Stomach (tissue), 9 donors: ENCODE measurements around the gene GLDC. TPM values are rescaled to one million over a fixed set of nuclear protein-coding genes. Genes with fewer than 3 reads are reported as not detected.
"Not testable (repeated sequence)": the region's sequence is repeated elsewhere in the genome, so short reads cannot be mapped to it uniquely, and the experiment has no call there.

Experiments used
- DNase-seq, 2 donors: peaks; one replicate each; pipeline versions ENCODE4 v3.0.0 to v3.0.0-alpha.2; 2013 to 2019
- H3K27ac ChIP-seq, 5 donors: fragments of 200-600 bp in 4 of 5; sonication (generic) in 4 of 5; one replicate each; pipeline ENCODE4 v1.5.1; 2013 to 2019; ENCODE audit warnings: mild to moderate bottlenecking in 1 of 5, moderate library complexity in 1 of 5
- H3K27me3 ChIP-seq, 3 donors: fragments of 200-600 bp; sonication (generic); one replicate each; pipeline ENCODE4 v1.5.1; 2017 to 2019; ENCODE audit warnings: mixed run types in 1 of 3
- H3K36me3 ChIP-seq, 4 donors: fragments of 200-600 bp; sonication (generic); 1 replicate in 3 of 4; 2 replicates in 1 of 4; pipeline ENCODE4 v1.5.1; 2016 to 2019
- H3K4me1 ChIP-seq, 4 donors: fragments of 200-600 bp; sonication (generic); one replicate each; pipeline ENCODE4 v1.5.1; 2016 to 2019
- H3K4me3 ChIP-seq, 4 donors: fragments of 200-600 bp; sonication (generic) in 3 of 4; one replicate each; pipeline ENCODE4 v1.5.1; 2016 to 2019; ENCODE audit warnings: mild to moderate bottlenecking in 1 of 4
- H3K9me3 ChIP-seq, 4 donors: fragments of 200-600 bp; sonication (generic); one replicate each; pipeline ENCODE4 v1.5.1; 2016 to 2019
- CTCF ChIP-seq, 7 experiments: fragments of 450-650 bp in 4 of 7; fragments of 200-600 bp in 3 of 7; sonication (generic) in 3 of 7; IDR thresholded peaks; one replicate each; pipeline ENCODE4 v1.5.1; 2016 to 2019; ENCODE audit warnings: antibody characterized with exemption in 7 of 7, control low read depth in 2 of 7, mild to moderate bottlenecking in 1 of 7
- EP300 ChIP-seq: sonication (generic); formaldehyde crosslinking; IDR thresholded peaks from one replicate; pipeline ENCODE4 v1.6.1; 2017; ENCODE audit warnings: antibody characterized with exemption
- POLR2A ChIP-seq, 4 donors: fragments of 450-650 bp; IDR thresholded peaks; one replicate each; pipeline ENCODE4 v1.6.1; 2016; ENCODE audit warnings: antibody characterized with exemption in 4 of 4, control low read depth in 2 of 4, mild to moderate bottlenecking in 1 of 4, moderate library complexity in 1 of 4
- POLR2AphosphoS5 ChIP-seq, 3 donors: sonication (generic); formaldehyde crosslinking; IDR thresholded peaks; one replicate each; pipeline ENCODE4 v1.6.1; 2016; ENCODE audit warnings: antibody characterized with exemption in 3 of 3
- WGBS, 5 donors: extraction: QIAGEN DNeasy Blood & Tissue Kit in 3 of 5; methylation state at CpG; one replicate each; pipeline versions ENCODE4 v1.1.5 to v1.1.7; 2013 to 2018; 5-methylcytosine and 5-hydroxymethylcytosine counted together
- intact Hi-C: fragments of 100-400 bp; cut with DNase I; formaldehyde crosslinking; loops from one replicate; pipeline ENCODE4 v1.15.1; 2023; ENCODE audit warnings: low total_unique reads
- polyA plus RNA-seq, 3 donors: library from polyadenylated mRNA; stranded (reverse); fragments of 200-250 nt; gene quantifications; one replicate each; pipeline ENCODE4 v1.2.3, GENCODE V29; 2013
- total RNA-seq, 5 donors: library from RNA; depleted of rRNA; stranded (reverse); fragments of >200 nt; gene quantifications; one replicate each; pipeline versions ENCODE4 v1.1.0 to v1.2.3, GENCODE V29; 2014 to 2016
- donor health status: healthy with polysubstance abuse.
- donor health status: Bipolar disorder and iron deficiency.
- donor health status: healthy.

The GLDC gene
- total and polyA plus RNA-seq, 8 donors = 0.31 to 3.7 (median 1.3) TPM; not detected in 4

GRCh38 chr9:6551136-6551535, 94.4 kb downstream of the GLDC start:
- peaks cover 0 to 13% (median 6%) of the 10 kb centered on the region in 4 donors for H3K4me1 ChIP-seq
- H3K36me3 ChIP-seq = no peaks in the 10 kb centered on the region
- 57 to 73% (median 62%) methylated on average over 2 of the region's 2 CpGs for WGBS, 5 donors
- H3K27me3 ChIP-seq = no peaks in the 10 kb centered on the region
- H3K9me3 ChIP-seq = no peaks in the 10 kb centered on the region
- no peak overlapping the region for H3K4me3 ChIP-seq
- no peak for DNase-seq
- TF ChIP-seq POLR2A (IDR thresholded peaks at IDR 0.05) = no peak
- no peak for TF ChIP-seq POLR2AphosphoS5 (IDR thresholded peaks at IDR 0.05)
- no peak for TF ChIP-seq CTCF (IDR thresholded peaks at IDR 0.05)
- no peak for TF ChIP-seq EP300
- no peak overlapping the region for H3K27ac ChIP-seq
- intact Hi-C loops = no loop called here

- no peak for TF ChIP-seq EP300
- no peak for TF ChIP-seq CTCF (IDR thresholded peaks at IDR 0.05)
- H3K27me3 ChIP-seq = no peaks in the 10 kb centered on the region
- H3K9me3 ChIP-seq = no peaks in the 10 kb centered on the region
- no peaks in the 10 kb centered on the region for H3K36me3 ChIP-seq
- peaks cover 0 to 13% (median 6%) of the 10 kb centered on the region in 4 donors for H3K4me1 ChIP-seq
- DNase-seq = peak in 1 of 2 donors; percentile 25
- H3K27ac ChIP-seq = no peak overlapping the region
- H3K4me3 ChIP-seq = no peak overlapping the region
- intact Hi-C loops = no loop called here
- WGBS, 5 donors = 58 to 67% (median 65%) methylated on average over 8 of the region's 8 CpGs
Measured at GRCh38 chr9:6549106-6549800, 96.3 kb downstream of the GLDC start.

- no peak for DNase-seq
- Histone ChIP-seq H3K4me1 (no peaks in the 10 kb centered on the region), H3K27me3 (peaks cover 0 to 4% (median 0%) of the 10 kb centered on the region in 3 donors), H3K9me3 (no peaks in the 10 kb centered on the region), H3K27ac (no peak overlapping the region), H3K36me3 (no peaks in the 10 kb centered on the region), H3K4me3 (no peak overlapping the region)
- 86 to 92% (median 89%) methylated on average over 8 of the region's 8 CpGs for WGBS, 5 donors
- TF ChIP-seq POLR2AphosphoS5 (IDR thresholded peaks at IDR 0.05) = no peak
- no peak for TF ChIP-seq CTCF (IDR thresholded peaks at IDR 0.05)
- TF ChIP-seq POLR2A (IDR thresholded peaks at IDR 0.05) = no peak
- no peak for TF ChIP-seq EP300
- intact Hi-C loops = no loop called here
Measured at GRCh38 chr9:6545017-6545691, 100.4 kb downstream of the GLDC start.

- no peak for DNase-seq
- Histone ChIP-seq H3K27ac (no peak overlapping the region), H3K9me3 (no peaks in the 10 kb centered on the region), H3K36me3 (no peaks in the 10 kb centered on the region), H3K27me3 (peaks cover 0 to 4% (median 0%) of the 10 kb centered on the region in 3 donors), H3K4me1 (no peaks in the 10 kb centered on the region), H3K4me3 (no peak overlapping the region)
- intact Hi-C loops = no loop called here
- TF ChIP-seq CTCF (IDR thresholded peaks at IDR 0.05) = no peak
- TF ChIP-seq POLR2A (IDR thresholded peaks at IDR 0.05) = no peak
- no peak for TF ChIP-seq EP300
- TF ChIP-seq POLR2AphosphoS5 (IDR thresholded peaks at IDR 0.05) = no peak
- 65 to 71% (median 68%) methylated on average over 6 of the region's 6 CpGs for WGBS, 5 donors
Measured at GRCh38 chr9:6543204-6543603, 102.3 kb downstream of the GLDC start.

- H3K4me3 ChIP-seq, H3K4me1 ChIP-seq, H3K27me3 ChIP-seq, H3K36me3 ChIP-seq, intact Hi-C loops, H3K27ac ChIP-seq, H3K9me3 ChIP-seq, DNase-seq: not testable (repeated sequence)
- 82 to 91% (median 85%) methylated on average over 5 of the region's 5 CpGs for WGBS, 5 donors
Measured at GRCh38 chr9:6542617-6543016, 102.9 kb downstream of the GLDC start.
